GM18951 (cell line): Measurements from ENCODE around the gene GNA14.
"Not testable (repeated sequence)": the region's sequence is repeated elsewhere in the genome, so short reads cannot be mapped to it uniquely, and the experiment has no call there.

ENCODE experiments used
- POLR2A ChIP-seq: IDR thresholded peaks from 4 replicates; pipeline ENCODE4 v1.6.1; 2011; ENCODE audit warnings: mild to moderate bottlenecking; ENCODE audit not compliant: insufficient read length, insufficient read depth; ENCODE audit errors: extremely low read depth
- in situ Hi-C: fragments of 300-500 bp; cut with MboI; formaldehyde crosslinking; loops from one replicate; pipeline ENCODE4 v1.12.0; 2022; ENCODE audit warnings: low sequenced_read_pairs, mixed read lengths, inconsistent platforms; ENCODE audit not compliant: unreplicated experiment

The GNA14 gene

GRCh38 chr9:77648234-77649108 is at the start of gene GNA14:
TSS of gene GNA14 (minus strand) at chr9:77648322. CDS start at chr9:77647793, 529 bp downstream.
- in situ Hi-C loops: no loop called here
- no peak for TF ChIP-seq POLR2A

- in situ Hi-C loops: no loop called here
- TF ChIP-seq POLR2A: no peak
These were observed 49.3 kb upstream of the GNA14 start for GRCh38 chr9:77697238-77697984.

GRCh38 chr9:77690723-77691122 is 42.6 kb upstream of the GNA14 start:
- in situ Hi-C loops: not testable (repeated sequence)

GRCh38 chr9:77690119-77690518 is 42.0 kb upstream of the GNA14 start:
- in situ Hi-C loops: not testable (repeated sequence)

- in situ Hi-C loops: not testable (repeated sequence)
These were observed 39.6 kb upstream of the GNA14 start for GRCh38 chr9:77687737-77688136.

- no peak for TF ChIP-seq POLR2A
- in situ Hi-C loops: no loop called here
These were observed 32.5 kb upstream of the GNA14 start for GRCh38 chr9:77680581-77680980.

- TF ChIP-seq POLR2A: no peak
- in situ Hi-C loops: no loop called here
These were observed 31.7 kb upstream of the GNA14 start for GRCh38 chr9:77679661-77680368.

- in situ Hi-C loops: no loop called here
- no peak for TF ChIP-seq POLR2A
These were observed 31.0 kb upstream of the GNA14 start for GRCh38 chr9:77679088-77679487.

GRCh38 chr9:77677957-77678535 is 29.9 kb upstream of the GNA14 start:
- no peak for TF ChIP-seq POLR2A
- in situ Hi-C loops: no loop called here

- no peak for TF ChIP-seq POLR2A
- in situ Hi-C loops: no loop called here
These were observed 29.3 kb upstream of the GNA14 start for GRCh38 chr9:77677397-77677796.

- TF ChIP-seq POLR2A: no peak
- in situ Hi-C loops: no loop called here
These were observed 26.0 kb upstream of the GNA14 start for GRCh38 chr9:77673941-77674791.

- no peak for TF ChIP-seq POLR2A
- in situ Hi-C loops: no loop called here
These were observed 24.1 kb upstream of the GNA14 start for GRCh38 chr9:77672183-77672582.
